Astrocyte of the cerebellum (primary cell): ENCODE results near the gene SMIM14.

Experiments used
- DNase-seq: peaks from one replicate; pipeline ENCODE4 v3.0.0-alpha.2; 2011; ENCODE audit warnings: low read depth
- H3K4me3 ChIP-seq: 2 replicates; pipeline ENCODE4 v1.5.1; 2011; ENCODE audit warnings: mild to moderate bottlenecking, low read depth, low read length, moderate library complexity
- in situ Hi-C: cut with HindIII; loops from 2 replicates; pipeline ENCODE4 v1.10.0; 2017; ENCODE audit warnings: low sequenced_read_pairs
- TF ChIP-seq, protein P1 (sequence below): IDR thresholded peaks from 2 replicates; pipeline ENCODE4 v1.5.1; 2012; ENCODE audit warnings: low read length, low read depth, moderate library complexity, mild to moderate bottlenecking; ENCODE audit errors: missing control alignments

Gene SMIM14

DNA sequence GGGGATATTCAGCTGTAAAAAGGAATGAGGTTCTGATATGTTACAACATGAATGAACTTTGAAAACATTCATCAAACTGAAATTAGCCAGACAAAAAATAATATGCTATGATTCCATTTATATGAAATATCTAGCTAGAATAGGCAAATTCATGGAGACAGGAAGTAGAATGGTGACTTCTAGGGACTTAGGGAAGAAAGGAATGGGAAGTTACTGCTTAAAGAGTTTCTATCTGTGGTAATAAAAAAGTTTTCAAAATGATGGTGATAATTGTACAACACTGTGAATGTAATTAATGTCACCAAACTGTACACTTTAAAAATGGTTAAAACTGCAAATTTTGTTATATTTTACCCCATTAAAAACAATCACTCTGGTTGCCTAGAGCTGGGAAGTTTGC is 30.2 kb downstream of the SMIM14 start:
- H3K4me3 ChIP-seq = no peak overlapping the region
- TF ChIP-seq, protein P1, sequence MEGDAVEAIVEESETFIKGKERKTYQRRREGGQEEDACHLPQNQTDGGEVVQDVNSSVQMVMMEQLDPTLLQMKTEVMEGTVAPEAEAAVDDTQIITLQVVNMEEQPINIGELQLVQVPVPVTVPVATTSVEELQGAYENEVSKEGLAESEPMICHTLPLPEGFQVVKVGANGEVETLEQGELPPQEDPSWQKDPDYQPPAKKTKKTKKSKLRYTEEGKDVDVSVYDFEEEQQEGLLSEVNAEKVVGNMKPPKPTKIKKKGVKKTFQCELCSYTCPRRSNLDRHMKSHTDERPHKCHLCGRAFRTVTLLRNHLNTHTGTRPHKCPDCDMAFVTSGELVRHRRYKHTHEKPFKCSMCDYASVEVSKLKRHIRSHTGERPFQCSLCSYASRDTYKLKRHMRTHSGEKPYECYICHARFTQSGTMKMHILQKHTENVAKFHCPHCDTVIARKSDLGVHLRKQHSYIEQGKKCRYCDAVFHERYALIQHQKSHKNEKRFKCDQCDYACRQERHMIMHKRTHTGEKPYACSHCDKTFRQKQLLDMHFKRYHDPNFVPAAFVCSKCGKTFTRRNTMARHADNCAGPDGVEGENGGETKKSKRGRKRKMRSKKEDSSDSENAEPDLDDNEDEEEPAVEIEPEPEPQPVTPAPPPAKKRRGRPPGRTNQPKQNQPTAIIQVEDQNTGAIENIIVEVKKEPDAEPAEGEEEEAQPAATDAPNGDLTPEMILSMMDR = no peak
- DNase-seq = no peak
- in situ Hi-C loops = no loop called here

DNA sequence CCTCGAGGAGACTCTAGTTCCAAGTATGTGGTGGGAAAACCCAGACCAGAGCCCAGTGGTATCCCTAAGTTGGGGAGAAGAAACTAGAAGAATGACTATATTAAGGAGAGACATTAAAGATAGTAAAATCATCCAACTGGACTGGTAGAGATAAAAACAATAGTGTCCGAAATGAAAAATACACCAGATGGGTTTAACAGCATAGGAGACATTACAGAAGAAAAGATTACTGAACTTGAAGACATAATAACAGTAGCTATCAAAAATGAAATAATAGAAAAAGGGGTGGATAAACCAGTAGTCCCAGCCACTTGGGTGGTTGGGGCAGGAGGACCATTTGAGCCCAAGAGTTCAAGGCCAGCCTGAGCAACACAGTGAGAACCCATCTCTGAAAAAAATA is 31.9 kb downstream of the SMIM14 start:
- TF ChIP-seq, protein P1 = no peak
- no peak overlapping the region for H3K4me3 ChIP-seq
- DNase-seq = no peak
- in situ Hi-C loops = no loop called here

DNA sequence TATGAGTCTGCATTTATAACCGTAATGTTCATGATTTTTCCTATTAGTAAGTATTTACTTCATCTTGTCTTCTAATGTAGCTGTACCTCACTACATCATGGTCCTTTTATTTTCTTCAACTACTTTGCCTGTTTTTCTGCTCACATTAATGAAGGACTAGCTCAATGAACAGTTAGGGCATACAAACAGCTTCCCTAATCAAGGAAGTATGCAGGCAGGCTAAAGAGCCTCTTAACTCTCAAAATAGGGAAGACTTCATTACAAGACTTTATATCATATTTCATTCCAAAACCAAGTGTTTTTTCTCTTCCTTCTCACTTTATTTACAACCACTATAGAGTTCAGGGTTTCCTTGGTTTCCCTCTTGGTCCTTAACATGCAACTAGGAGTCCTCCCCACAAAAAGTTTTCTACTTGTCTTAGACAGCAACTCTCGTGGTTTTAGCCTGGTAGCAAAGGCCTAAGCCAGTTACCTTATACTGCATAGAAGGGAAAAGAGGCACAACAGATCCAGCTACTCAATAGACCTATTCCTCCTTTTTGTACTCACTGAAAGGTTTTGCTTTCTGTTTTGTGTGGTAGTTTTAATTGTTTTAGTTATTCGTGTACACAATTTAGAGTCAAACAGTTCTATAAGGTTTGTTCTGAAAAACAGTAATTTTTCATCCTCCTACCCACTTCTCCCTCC is 40.8 kb downstream of the SMIM14 start:
- TF ChIP-seq, protein P1 = no peak
- no peak overlapping the region for H3K4me3 ChIP-seq
- in situ Hi-C loops = no loop called here
- DNase-seq = no peak

DNA sequence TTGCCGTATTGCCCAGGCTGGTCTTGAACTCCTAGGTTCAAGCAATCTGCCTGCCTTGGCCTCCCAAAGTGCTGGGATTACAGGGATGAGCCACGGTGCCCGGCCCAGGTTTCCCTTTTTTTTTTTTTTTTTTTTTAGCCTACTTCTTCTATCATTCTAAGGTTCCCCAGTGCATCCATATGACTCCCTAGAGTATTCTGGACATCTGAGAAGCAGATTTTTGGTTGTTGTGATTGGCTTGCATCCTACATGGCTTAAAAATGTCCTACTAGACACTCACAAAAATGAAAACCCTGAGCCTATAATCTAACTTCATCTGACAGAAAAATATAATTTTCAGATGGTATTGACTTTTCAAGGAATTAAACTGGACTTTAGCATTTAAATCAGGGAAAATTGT is 41.7 kb downstream of the SMIM14 start:
- no peak overlapping the region for H3K4me3 ChIP-seq
- DNase-seq = no peak
- in situ Hi-C loops = no loop called here
- TF ChIP-seq, protein P1 = no peak

DNA sequence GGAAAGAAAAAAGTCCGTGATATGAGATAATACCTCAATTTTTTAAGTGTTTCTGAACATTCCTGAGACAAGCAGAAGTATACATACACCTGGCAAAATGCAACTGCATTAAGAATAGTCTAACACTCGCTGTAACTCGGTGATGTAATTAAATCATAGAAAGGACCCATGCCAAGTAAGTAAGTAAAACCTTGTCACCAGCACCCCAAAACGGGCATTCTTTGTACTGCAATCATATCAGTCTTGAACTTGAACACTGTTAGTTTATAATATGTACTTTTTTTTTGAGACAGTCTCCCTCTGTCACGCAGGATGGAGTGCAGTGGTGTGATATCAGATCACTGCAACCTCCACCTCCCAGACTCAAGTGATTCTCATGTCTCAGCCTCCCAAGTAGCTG is 47.4 kb downstream of the SMIM14 start:
- DNase-seq = no peak
- TF ChIP-seq, protein P1 = no peak
- in situ Hi-C loops = no loop called here
- H3K4me3 ChIP-seq = no peak overlapping the region

DNA sequence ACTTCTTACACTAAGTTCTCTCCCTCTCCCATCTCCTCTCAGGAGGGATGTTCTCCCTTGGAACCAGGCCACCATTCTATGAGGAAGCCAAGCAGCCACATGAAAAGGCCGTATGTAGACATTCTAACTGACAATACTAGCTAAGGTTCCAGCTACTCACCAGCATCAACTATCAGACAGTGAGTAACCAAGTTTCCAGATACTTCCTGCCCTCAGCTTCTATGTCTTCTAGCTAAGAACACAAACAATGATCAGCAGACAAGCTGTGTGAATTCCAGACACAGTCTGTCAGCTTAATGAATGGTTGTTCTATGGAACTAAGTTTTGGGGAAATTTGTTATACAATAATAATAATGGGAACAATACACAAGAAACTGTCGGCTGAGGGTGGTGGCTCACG is 50.8 kb downstream of the SMIM14 start:
- peak; percentile 11 for DNase-seq
- TF ChIP-seq, protein P1 = no peak
- no peak overlapping the region for H3K4me3 ChIP-seq
- in situ Hi-C loops = no loop called here
